ENCODE results near the gene ANKRD52. TPM values are rescaled to one million over a fixed set of nuclear protein-coding genes. Genes with fewer than 3 reads are reported as not detected.

ANKRD52 gene
- total and polyA plus RNA-seq, 9 of the 15 experiments (the other 6 are each of a cell fraction or from before 2014, with no cell fraction given) = 0.52 to 46.8 (median 7.9) TPM

- TF ChIP-seq TRIM28 (IDR thresholded peaks at IDR 0.05) (no peak), YY1 (IDR thresholded peaks at IDR 0.05; ENCODE audit: borderline replicate concordance in 1 of 3, control insufficient read depth in 1 of 3, extremely low read depth in 1 of 3, insufficient read depth in 3 of 3, insufficient read length in 1 of 3, insufficient replicate concordance in 2 of 3, low read depth in 1 of 3, low read length in 2 of 3) (peak; percentile 30 to 83 (median 75)), ZNF785 (CRISPR knock-in tag; IDR thresholded peaks at IDR 0.05) (no peak), PHF8 (IDR thresholded peaks at IDR 0.05; ENCODE audit: borderline replicate concordance, low read length) (peak; percentile 55; the same call in 1 of the 2 replicates), ATF1 (CRISPR knock-in tag; IDR thresholded peaks at IDR 0.05) (no peak), ATF1 (tag; IDR thresholded peaks at IDR 0.05) (no peak), ZBTB11 (CRISPR knock-in tag; IDR thresholded peaks at IDR 0.05) (no peak), ZEB2 (IDR thresholded peaks at IDR 0.05) (no peak), PBX2 (CRISPR knock-in tag; IDR thresholded peaks at IDR 0.05; ENCODE audit: low read depth) (no peak), PBX2 (tag; conservative IDR thresholded peaks at IDR 0.05; ENCODE audit: low read depth) (no peak), EP300 (IDR thresholded peaks at IDR 0.05; ENCODE audit: low read length) (peak; percentile 6; the same call in 1 of the 2 replicates), FOXP1 (CRISPR knock-in tag; IDR thresholded peaks at IDR 0.05) (no peak), HDAC3 (IDR thresholded peaks at IDR 0.05; ENCODE audit: borderline replicate concordance, partially characterized antibody) (no peak), ZBTB43 (CRISPR knock-in tag; IDR thresholded peaks at IDR 0.05) (no peak)
- TF ChIP-seq, protein P1, sequence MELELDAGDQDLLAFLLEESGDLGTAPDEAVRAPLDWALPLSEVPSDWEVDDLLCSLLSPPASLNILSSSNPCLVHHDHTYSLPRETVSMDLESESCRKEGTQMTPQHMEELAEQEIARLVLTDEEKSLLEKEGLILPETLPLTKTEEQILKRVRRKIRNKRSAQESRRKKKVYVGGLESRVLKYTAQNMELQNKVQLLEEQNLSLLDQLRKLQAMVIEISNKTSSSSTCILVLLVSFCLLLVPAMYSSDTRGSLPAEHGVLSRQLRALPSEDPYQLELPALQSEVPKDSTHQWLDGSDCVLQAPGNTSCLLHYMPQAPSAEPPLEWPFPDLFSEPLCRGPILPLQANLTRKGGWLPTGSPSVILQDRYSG (tag; conservative IDR thresholded peaks at IDR 0.05; ENCODE audit: low read depth) = no peak
- TF ChIP-seq, protein P2, sequence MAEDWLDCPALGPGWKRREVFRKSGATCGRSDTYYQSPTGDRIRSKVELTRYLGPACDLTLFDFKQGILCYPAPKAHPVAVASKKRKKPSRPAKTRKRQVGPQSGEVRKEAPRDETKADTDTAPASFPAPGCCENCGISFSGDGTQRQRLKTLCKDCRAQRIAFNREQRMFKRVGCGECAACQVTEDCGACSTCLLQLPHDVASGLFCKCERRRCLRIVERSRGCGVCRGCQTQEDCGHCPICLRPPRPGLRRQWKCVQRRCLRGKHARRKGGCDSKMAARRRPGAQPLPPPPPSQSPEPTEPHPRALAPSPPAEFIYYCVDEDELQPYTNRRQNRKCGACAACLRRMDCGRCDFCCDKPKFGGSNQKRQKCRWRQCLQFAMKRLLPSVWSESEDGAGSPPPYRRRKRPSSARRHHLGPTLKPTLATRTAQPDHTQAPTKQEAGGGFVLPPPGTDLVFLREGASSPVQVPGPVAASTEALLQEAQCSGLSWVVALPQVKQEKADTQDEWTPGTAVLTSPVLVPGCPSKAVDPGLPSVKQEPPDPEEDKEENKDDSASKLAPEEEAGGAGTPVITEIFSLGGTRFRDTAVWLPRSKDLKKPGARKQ (CRISPR knock-in tag; IDR thresholded peaks at IDR 0.05) = no peak
Observed at GRCh38 chr12:56189099-56189917, 68.9 kb downstream of the ANKRD52 start, which contains the start of gene SMARCC2 (continued).

Data from K562 (cell line).